Right forelimb (tissue), 1 donor: ENCODE results near the gene NT5DC2.

ENCODE experiments used
- DNase-seq: peaks from one replicate; pipeline ENCODE4 v3.0.0-alpha.2; 2018

The NT5DC2 gene

DNA sequence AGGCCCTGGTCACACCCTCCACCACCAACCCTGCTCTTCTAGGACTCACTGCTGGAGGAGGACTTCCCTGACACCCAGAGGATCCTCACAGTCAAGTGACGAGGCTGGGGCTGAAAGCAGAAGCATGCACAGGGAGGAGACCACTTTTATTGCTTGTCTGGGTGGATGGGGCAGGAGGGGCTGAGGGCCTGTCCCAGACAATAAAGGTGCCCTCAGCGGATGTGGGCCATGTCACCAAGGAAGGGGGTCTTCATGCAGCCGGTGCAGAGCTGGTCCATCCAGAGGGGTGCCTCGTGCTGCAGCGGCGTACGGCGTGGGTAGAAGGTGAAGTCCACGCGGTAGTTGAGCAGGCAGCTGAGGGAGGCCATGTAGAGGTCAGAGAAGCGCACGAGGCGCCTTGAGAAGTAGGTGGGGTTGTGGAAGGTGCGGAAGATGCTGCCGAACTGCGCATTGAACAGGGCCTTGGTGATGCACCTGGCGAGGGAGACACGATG, 9.4 kb downstream of the NT5DC2 start:
- no peak for DNase-seq

DNA sequence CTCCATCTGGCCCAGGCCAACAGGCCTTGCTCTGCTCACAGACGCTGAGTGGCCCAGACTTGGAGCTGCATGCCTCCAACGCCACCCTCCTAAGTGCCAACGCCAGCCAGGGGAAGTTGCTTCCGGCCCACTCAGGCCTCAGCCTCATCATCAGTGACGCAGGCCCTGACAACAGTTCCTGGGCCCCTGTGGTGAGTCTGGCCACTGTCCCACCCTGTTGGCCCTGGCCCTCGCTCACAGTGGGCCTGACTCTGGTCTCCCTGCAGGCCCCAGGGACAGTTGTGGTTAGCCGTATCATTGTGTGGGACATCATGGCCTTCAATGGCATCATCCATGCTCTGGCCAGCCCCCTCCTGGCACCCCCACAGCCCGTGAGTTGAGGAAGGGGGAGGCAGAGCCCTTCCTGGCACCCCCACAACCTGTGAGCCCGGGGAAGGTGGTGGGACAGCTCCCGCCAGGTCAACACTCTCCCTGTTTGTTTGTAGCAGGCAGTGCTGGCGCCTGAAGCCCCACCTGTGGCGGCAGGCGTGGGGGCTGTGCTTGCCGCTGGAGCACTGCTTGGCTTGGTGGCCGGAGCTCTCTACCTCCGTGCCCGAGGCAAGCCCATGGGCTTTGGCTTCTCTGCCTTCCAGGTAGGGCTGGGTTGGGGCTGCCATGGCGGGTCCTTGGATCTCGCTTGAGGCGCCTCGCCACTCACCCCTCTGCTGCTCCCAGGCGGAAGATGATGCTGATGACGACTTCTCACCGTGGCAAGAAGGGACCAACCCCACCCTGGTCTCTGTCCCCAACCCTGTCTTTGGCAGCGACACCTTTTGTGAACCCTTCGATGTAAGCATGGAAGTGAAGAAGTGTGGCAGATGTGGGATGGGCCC, 10.0 kb downstream of the NT5DC2 start:
- DNase-seq, result peak; percentile 39

GRCh38 chr3:52522651-52523251, 10.9 kb downstream of the NT5DC2 start:
- DNase-seq, result no peak

DNA sequence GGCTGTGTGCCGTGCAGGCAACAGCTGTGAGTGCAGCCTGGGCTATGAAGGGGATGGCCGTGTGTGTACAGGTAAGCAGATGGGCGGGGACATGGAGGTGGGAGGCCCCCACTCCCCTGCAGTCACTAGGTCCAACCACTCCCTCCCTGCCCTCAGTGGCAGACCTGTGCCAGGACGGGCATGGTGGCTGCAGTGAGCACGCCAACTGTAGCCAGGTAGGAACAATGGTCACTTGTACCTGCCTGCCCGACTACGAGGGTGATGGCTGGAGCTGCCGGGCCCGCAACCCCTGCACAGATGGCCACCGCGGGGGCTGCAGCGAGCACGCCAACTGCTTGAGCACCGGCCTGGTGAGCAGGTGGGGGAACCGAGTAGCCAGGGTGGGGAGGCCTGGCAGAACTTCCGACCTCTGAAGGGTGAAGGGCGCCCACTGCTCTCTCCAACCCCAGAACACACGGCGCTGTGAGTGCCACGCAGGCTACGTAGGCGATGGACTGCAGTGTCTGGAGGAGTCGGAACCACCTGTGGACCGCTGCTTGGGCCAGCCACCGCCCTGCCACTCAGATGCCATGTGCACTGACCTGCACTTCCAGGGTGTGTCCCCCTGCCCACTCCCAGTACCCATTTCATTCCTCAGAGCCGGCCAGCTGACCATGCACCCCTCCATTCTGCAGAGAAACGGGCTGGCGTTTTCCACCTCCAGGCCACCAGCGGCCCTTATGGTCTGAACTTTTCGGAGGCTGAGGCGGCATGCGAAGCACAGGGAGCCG, 11.6 kb downstream of the NT5DC2 start:
- no peak for DNase-seq

DNA sequence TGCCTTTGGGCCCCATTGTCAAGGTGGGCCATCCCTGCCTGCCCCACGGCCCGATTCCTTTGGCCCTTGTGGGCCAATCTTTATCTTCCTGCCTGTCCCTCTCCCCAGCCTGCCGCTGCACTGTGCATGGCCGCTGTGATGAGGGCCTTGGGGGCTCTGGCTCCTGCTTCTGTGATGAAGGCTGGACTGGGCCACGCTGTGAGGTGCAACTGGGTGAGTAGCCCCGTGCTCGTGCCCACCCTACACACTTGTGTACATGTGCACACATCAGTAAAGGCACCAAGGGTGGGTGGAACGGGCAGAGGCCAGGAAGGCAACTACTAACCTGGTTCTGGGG, 12.2 kb downstream of the NT5DC2 start:
- no peak for DNase-seq

- DNase-seq, result no peak
Measured at GRCh38 chr3:52520716-52521487, 12.8 kb downstream of the NT5DC2 start.

GRCh38 chr3:52520141-52520667, 13.5 kb downstream of the NT5DC2 start:
- DNase-seq, result no peak

DNA sequence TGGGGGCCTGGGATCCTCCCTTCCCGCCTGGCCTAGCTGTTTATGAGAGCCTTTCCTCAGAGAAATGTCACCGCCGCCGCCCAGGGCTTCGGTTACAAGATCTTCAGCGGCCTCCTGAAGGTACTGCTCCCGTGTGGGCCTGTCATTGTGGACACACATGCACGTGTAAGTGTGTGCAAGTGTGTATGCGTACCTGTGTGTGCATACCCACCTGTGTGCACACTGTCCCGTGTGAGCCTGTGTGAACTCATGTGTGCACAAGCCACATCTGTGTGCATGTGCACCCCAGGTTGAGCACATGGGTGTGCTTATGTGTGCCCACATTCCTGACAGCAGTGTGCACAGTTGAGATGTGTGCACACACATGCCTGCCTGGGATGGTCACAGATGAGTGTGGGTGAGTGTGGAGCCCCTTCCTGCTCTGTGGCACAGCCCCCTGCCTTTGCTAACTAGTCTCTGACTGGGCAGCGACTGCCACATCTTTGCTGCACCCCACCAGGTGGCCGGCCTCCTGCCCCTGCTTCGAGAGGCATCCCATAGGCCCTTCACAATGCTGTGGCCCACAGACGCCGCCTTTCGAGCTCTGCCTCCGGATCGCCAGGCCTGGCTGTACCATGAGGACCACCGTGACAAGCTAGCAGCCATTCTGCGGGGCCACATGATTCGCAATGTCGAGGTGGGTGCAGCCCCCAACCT, 14.1 kb downstream of the NT5DC2 start:
- no peak for DNase-seq

GRCh38 chr3:52518723-52519444, 14.8 kb downstream of the NT5DC2 start:
- no peak for DNase-seq

GRCh38 chr3:52517796-52518722, 15.6 kb downstream of the NT5DC2 start:
- DNase-seq, result no peak

DNA sequence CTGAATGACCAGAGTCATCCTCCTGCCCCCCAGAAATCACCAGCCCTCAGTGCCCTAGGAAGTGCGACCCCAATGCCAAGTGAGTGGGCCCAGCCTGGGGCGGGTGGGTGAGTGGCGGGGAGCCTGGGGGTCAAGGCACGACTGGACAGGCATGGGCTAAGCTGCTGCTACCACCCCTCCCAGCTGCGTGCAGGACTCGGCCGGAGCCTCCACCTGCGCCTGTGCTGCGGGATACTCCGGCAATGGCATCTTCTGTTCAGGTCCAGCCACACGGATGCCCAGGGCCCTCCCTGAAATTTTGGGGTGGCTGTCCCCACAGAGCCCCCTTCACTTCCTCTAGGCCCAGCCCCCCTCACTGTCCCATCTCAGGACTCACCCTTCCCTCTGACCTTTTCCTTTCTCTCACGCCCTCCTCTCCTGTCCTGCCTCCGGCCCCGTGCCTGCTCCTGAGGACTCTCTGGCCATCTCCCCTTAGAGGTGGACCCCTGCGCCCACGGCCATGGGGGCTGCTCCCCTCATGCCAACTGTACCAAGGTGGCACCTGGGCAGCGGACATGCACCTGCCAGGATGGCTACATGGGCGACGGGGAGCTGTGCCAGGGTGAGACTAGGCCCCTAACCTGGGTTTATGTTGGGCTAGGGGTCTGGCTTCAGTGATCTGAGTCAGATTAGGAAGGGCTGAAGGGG, 17.0 kb downstream of the NT5DC2 start:
- DNase-seq, result no peak

DNA sequence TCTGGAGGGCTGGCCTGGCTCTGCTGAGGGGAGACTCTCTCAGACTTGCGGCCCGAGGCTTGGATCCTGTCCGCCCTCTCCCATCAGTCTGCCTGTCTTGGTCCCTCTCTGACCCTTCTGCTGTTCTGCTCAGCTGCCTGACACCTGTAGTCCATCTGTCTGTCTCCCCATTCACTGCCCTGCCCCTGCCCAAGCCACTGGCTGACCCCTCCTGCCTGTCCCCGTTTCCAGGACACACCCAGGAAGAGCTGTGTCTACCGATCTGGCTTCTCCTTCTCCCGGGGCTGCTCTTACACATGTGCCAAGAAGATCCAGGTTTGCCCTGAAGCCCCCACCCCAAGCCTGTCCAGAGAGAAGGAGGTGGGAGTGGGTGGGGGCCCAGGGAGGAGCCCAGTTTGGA, 18.5 kb downstream of the NT5DC2 start:
- no peak for DNase-seq

DNA sequence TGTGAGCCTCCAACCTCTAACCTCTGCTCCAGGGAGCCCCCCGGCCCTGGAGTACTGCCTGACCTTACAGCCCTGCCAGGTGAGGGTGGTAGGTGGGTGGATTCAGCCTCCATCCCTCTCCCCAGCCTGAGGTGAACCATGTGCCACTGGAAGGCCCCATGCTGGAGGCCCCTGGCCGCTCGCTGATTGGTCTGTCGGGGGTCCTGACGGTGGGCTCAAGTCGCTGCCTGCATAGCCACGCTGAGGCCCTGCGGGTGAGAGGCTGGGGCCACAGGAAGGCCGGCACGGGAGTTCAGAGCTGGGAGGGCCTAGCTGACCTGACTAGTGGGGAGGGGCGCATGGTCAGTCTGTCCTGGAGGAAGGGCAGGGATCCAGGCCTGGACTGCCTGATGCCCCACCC, 19.1 kb downstream of the NT5DC2 start:
- DNase-seq, result no peak

- no peak for DNase-seq
Measured at GRCh38 chr3:52513281-52513680, 20.4 kb downstream of the NT5DC2 start.

DNA sequence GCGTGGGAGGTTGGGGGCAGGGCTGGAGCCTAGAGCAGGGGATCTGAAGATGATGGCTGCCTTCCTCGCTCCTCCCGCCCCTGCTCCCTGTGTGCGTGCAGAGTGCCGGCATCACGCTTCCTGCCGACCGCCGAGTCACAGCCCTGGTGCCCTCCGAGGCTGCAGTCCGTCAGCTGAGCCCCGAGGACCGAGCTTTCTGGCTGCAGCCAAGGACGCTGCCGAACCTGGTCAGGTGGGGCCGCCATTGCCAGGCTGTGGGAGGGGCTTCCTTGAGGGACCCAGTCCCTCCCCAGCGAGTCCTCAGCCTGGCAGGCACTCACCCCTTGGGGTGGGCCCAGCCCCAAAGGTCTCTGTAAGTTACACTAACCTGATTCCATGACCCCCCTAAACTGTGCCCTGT, 20.9 kb downstream of the NT5DC2 start:
- DNase-seq, result no peak

DNA sequence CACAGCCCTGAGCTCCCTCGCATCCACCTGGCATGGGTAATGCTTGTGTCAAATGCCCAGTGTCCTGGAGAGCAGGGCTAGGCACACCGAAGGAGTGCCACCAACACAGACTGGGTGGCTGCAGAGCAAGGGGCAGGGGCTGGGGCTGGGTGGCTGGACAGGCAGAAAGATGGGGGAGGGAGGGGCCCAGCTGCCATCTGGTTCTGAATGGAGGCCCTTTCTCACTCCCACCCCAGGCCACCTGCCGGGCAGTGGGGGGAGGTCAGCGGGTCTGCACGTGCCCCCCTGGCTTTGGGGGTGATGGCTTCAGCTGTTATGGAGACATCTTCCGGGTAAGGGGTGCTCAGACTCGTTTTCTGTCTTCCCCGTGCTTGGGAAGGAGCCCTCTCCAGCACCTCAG, 21.6 kb downstream of the NT5DC2 start:
- DNase-seq, result no peak

- no peak for DNase-seq
Measured at GRCh38 chr3:52511509-52511908, 22.1 kb downstream of the NT5DC2 start.

- no peak for DNase-seq
Measured at GRCh38 chr3:52509753-52510328, 23.8 kb downstream of the NT5DC2 start.

- no peak for DNase-seq
Measured at GRCh38 chr3:52507359-52507758, 26.3 kb downstream of the NT5DC2 start.
